Adrenal gland (tissue), 5 donors: ENCODE results near the gene ZNF302.

ENCODE experiments used
- POLR2A ChIP-seq, 2 donors: fragments of 450-650 bp; IDR thresholded peaks; one replicate each; pipeline ENCODE4 v1.6.1; 2017; ENCODE audit warnings: antibody characterized with exemption in 2 of 2, mild to moderate bottlenecking in 2 of 2, moderate library complexity in 1 of 2
- TF ChIP-seq, protein P1 (sequence below), 6 experiments: fragments of 450-650 bp in 4 of 6; fragments of 200-600 bp in 2 of 6; sonication (generic) in 1 of 6; IDR thresholded peaks; 1 replicate in 5 of 6; 2 replicates in 1 of 6; pipeline versions ENCODE4 v1.5.1 to v1.8.0; 2016 to 2021; ENCODE audit warnings: antibody characterized with exemption in 6 of 6, mild to moderate bottlenecking in 2 of 6, moderate library complexity in 1 of 6
- donor health status: DM: no; HTN: no; CAD: no.

DNA sequence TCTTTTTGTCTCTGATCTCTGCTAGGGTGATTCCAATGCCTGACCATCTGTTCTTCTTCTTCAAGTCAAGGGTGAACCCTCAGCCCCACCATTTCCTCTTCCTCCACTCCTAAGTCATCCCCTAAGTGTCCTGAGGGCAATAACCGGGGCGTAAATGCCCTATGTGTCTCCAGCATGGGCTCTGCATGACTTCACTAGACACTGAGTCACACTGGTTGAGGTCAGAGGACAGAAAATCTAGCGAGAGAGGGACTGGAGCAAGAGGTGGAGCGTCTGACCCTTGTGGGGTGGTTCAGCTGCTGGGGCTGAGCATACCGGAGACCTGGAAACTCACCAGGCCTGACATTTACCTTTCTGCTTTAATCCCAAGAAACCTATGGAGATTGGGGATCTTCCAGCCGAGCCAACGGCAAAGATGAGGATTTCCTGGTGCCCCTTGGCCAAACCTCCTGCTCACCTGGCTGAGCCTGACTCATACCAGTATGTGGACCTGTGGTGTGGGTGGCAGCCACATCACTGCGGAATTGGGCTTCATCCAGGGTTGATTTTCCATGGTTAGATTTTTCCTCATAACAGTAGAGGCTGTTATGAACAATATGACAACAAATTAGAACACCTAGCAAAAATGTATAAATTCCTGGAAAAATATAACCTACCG lies 27.5 kb upstream of the ZNF302 start:
- TF ChIP-seq, protein P1, sequence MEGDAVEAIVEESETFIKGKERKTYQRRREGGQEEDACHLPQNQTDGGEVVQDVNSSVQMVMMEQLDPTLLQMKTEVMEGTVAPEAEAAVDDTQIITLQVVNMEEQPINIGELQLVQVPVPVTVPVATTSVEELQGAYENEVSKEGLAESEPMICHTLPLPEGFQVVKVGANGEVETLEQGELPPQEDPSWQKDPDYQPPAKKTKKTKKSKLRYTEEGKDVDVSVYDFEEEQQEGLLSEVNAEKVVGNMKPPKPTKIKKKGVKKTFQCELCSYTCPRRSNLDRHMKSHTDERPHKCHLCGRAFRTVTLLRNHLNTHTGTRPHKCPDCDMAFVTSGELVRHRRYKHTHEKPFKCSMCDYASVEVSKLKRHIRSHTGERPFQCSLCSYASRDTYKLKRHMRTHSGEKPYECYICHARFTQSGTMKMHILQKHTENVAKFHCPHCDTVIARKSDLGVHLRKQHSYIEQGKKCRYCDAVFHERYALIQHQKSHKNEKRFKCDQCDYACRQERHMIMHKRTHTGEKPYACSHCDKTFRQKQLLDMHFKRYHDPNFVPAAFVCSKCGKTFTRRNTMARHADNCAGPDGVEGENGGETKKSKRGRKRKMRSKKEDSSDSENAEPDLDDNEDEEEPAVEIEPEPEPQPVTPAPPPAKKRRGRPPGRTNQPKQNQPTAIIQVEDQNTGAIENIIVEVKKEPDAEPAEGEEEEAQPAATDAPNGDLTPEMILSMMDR (IDR thresholded peaks at IDR 0.05), result no peak
- no peak for TF ChIP-seq POLR2A (IDR thresholded peaks at IDR 0.05)
